GM12801 (cell line): Measurements from ENCODE around the gene TRABD.

ENCODE experiments used
- TF ChIP-seq, protein P1 (sequence below): IDR thresholded peaks from one replicate; pipeline ENCODE4 v1.5.1; 2011; ENCODE audit warnings: control low read depth; ENCODE audit not compliant: insufficient read length; ENCODE audit errors: extremely low read depth

The TRABD gene

DNA sequence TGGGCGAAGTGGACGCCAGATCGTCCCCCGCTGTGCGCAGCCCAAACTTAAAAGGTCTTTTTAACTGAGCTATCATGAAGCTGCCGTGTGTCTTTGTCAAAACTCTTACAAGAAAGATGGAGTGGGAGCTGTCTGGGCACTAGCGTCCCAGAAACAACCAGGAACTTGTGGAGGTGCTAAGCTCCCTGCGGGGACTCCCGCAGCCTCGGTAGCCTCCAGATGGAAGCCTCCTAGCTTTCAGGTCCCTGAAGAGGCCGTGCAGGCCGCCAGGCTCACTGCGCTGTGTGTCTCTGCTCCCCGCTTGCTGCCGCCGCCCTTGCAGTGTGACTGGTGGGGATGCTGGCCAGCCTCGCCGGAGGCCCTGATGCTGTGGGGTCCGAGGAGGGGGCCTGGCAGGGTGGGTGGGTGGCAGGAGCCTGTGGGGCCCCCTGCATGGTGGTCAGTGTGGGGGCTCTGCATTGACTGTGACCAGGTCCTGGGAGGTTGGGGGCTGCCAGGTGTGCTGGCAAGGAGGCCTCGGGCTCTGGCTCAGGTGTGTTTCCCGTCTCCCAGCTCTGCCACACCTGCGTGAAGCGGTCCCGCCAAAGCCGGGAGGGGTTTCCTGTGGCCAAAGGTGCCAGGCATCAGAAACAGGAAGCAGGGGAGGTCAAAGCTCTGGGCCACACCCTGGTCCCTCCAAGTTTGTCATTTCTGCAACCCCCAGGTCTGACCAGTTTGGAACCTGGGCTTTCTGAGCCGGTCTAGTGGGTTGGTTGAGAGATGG is 1.2 kb downstream of the TRABD start:
- TF ChIP-seq, protein P1, sequence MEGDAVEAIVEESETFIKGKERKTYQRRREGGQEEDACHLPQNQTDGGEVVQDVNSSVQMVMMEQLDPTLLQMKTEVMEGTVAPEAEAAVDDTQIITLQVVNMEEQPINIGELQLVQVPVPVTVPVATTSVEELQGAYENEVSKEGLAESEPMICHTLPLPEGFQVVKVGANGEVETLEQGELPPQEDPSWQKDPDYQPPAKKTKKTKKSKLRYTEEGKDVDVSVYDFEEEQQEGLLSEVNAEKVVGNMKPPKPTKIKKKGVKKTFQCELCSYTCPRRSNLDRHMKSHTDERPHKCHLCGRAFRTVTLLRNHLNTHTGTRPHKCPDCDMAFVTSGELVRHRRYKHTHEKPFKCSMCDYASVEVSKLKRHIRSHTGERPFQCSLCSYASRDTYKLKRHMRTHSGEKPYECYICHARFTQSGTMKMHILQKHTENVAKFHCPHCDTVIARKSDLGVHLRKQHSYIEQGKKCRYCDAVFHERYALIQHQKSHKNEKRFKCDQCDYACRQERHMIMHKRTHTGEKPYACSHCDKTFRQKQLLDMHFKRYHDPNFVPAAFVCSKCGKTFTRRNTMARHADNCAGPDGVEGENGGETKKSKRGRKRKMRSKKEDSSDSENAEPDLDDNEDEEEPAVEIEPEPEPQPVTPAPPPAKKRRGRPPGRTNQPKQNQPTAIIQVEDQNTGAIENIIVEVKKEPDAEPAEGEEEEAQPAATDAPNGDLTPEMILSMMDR: no peak

- TF ChIP-seq, protein P1: no peak
Observed at GRCh38 chr22:50188356-50188755, 2.6 kb downstream of the TRABD start.

- TF ChIP-seq, protein P1: no peak
Observed at GRCh38 chr22:50189184-50189848, 3.6 kb downstream of the TRABD start.

DNA sequence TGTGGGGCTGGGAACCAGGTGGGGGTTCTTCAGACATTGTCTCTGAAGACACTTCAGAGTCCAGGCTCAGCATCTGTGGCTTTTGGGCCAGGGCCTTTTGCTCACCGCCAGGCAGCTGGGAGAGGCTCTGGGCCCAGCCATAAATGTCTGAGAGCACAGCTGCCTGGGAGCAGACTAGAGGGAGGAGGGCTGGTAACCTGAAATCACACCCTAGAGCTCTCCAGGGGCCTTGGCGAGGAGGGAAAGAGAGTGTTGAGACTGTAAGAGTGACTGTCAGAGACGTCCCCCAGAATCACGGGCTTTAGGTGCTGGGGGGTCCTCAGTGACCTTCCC is 4.1 kb downstream of the TRABD start:
- TF ChIP-seq, protein P1: no peak

DNA sequence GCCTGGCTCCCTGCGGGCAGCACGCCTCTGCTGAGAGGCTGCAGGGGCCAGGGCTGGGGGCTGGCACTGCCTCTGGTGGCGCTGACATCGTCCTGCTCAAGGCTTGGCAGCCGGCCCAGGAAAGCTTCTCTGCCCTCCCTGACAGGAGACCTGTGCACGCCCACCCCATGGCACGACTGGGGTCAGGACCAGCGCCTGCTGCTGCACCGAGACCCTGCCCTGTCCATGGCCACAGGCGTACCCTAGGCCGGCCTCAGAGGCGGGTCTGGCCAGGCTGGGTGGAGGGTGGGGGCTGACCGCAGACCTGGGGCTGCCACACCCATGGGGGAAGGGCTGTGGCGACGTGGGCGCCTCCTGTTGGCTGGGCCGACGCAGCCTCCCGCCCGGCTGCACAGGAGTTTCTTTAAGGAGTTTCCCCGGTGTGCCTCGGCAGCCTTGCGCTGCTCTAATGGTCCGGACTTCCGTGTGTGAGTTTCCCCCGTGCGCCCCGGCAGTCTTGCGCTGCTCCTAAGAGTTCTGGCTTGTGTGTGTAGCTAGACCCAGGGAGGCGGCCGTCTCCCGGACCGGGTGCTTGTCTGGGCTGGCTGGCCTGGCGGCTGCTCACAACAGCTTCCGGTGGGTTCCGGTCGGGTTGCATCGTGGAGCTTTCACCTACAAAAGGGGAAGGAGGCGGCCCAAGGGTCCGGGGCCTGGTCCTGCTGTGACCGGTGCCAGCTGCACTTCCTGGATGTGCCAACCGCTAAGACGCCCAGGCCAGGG is 4.6 kb downstream of the TRABD start:
- TF ChIP-seq, protein P1: no peak

DNA sequence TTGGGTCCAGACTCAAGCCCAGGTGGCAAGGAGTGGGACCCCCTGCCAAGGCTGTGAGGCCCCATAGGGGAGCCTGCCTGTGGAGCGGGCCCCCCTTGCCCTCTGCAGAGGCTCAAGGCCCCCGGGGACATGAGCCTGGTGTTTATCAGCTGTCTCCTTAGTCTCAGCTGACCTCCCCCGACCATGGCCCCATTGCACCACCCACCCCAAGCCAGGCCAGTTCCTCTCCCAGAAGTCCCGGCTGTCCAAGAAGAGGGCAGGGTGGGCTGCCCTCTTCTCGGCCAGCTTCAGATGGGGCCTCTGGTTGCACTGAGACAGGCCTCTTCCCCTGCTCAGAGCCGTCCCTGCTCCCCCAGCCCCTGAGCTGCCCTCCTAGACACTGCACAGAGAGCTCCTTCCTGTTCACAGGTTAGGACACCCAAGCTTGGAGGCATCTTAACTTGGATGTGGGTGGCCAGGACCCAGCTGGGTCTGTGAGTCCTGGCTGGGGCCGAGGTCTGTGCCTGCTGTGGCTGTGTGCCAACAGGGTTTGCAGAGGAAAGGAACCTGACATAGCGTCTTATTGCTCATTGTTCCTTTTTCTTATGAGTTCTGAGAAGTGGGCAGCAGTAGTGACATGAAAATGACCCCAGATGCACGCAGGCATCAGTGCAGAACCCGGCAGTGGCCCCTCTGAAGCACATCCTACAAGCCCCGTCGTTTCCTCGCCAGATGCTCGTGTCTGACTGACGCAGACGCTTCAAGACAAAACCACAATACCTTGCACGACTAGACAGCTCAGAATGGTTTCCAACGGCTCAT is 5.4 kb downstream of the TRABD start:
- TF ChIP-seq, protein P1: no peak
